Naive B cell (primary cell): ENCODE results near the gene WLS. TPM values are rescaled to one million over a fixed set of nuclear protein-coding genes. Genes with fewer than 3 reads are reported as not detected.
"Not testable (repeated sequence)": the region's sequence is repeated elsewhere in the genome, so short reads cannot be mapped to it uniquely, and the experiment has no call there.

Experiments
- ATAC-seq, 2 donors: fragments of 150-1000 bp; cut with Tn5 transposase; 2 replicates each; pipeline ENCODE4 v1.10.0; 2021; ENCODE audit warnings: low read depth in 2 of 2, mild to moderate bottlenecking in 2 of 2, moderate library complexity in 2 of 2
- DNase-seq: peaks from one replicate; pipeline ENCODE4 v3.0.0; 2022
- H3K27ac Mint-ChIP-seq, 6 donors: one replicate each; pipeline ENCODE4 v1.8.0; 2020 to 2022; ENCODE audit warnings: mild to moderate bottlenecking in 6 of 6, mixed read lengths in 6 of 6, moderate library complexity in 5 of 6, inconsistent platforms in 2 of 6
- H3K27me3 Mint-ChIP-seq, 3 donors: one replicate each; pipeline ENCODE4 v1.8.0; 2021 to 2022; ENCODE audit warnings: mixed read lengths in 3 of 3, mild to moderate bottlenecking in 1 of 3
- H3K36me3 Mint-ChIP-seq, 2 donors: one replicate each; pipeline ENCODE4 v1.8.0; 2020 to 2022; ENCODE audit warnings: mixed read lengths in 2 of 2, inconsistent platforms in 1 of 2, mild to moderate bottlenecking in 1 of 2
- H3K4me1 Mint-ChIP-seq, 3 donors: one replicate each; pipeline ENCODE4 v1.8.0; 2020 to 2022; ENCODE audit warnings: mixed read lengths in 3 of 3, inconsistent platforms in 1 of 3, mild to moderate bottlenecking in 1 of 3, moderate library complexity in 1 of 3
- H3K4me3 Mint-ChIP-seq, 8 donors: one replicate each; pipeline ENCODE4 v1.8.0; 2020 to 2022; ENCODE audit warnings: mild to moderate bottlenecking in 8 of 8, mixed read lengths in 8 of 8, moderate library complexity in 8 of 8, inconsistent platforms in 2 of 8
- H3K9me3 Mint-ChIP-seq, 7 donors: one replicate each; pipeline ENCODE4 v1.8.0; 2020 to 2022; ENCODE audit warnings: mixed read lengths in 7 of 7, mild to moderate bottlenecking in 5 of 7, inconsistent platforms in 2 of 7, moderate library complexity in 1 of 7
- polyA plus RNA-seq, 6 donors: library from polyadenylated mRNA; unstranded; fragments of 300-500 nt; fragmentation: Illumina TruSeq; gene quantifications; one replicate each; pipeline ENCODE4 v1.2.3, GENCODE V29; 2021; ENCODE audit warnings: low read depth in 6 of 6

The WLS gene
- under 1 TPM in 1 of 6 donors, not detected in 5; 0.78 TPM for polyA plus RNA-seq

- DNase-seq (no peak), ATAC-seq (no peak)
- H3K9me3 Mint-ChIP-seq = peaks cover 0 to 8% (median 0%) of the 10 kb centered on the region in 7 donors
- H3K4me1 Mint-ChIP-seq = peaks cover 18 to 24% (median 18%) of the 10 kb centered on the region in 3 donors
- H3K27ac Mint-ChIP-seq = peak within 1 kb of the TSS in 4 of 6 donors; percentile 8 to 49 (median 36)
- peaks cover 51 to 68% (median 65%) of the 10 kb centered on the region in 3 donors for H3K27me3 Mint-ChIP-seq
- H3K36me3 Mint-ChIP-seq = peaks cover 0 to 4% of the 10 kb centered on the region in 2 donors
- H3K4me3 Mint-ChIP-seq = peak within 1 kb of the TSS; percentile 68 to 93 (median 84)
Observed at GRCh38 chr1:68232289-68233148, at the start of gene WLS. TSS of gene WLS (minus strand) at chr1:68232523. CDS start at chr1:68232299, 224 bp downstream.

- no peak overlapping the region for H3K4me3 Mint-ChIP-seq
- H3K9me3 Mint-ChIP-seq = no peaks in the 10 kb centered on the region
Observed at GRCh38 chr1:68280286-68280685, 48.0 kb upstream of the WLS start.

GRCh38 chr1:68279846-68280245, 47.5 kb upstream of the WLS start:
- Mint-ChIP-seq H3K4me3 (no peak overlapping the region), H3K27ac (no peak overlapping the region), H3K36me3 (no peaks in the 10 kb centered on the region), H3K9me3 (no peaks in the 10 kb centered on the region), H3K4me1 (no peaks in the 10 kb centered on the region), H3K27me3 (peaks cover 4 to 10% (median 7%) of the 10 kb centered on the region in 3 donors)
- ATAC-seq = no peak
- no peak for DNase-seq

More at GRCh38 chr1:68280286-68280685, 48.0 kb upstream of the WLS start:
- Mint-ChIP-seq H3K36me3 (no peaks in the 10 kb centered on the region), H3K4me1 (no peaks in the 10 kb centered on the region), H3K27ac (no peak overlapping the region), H3K27me3 (peaks cover 4 to 10% (median 7%) of the 10 kb centered on the region in 3 donors)
- no peak for ATAC-seq
- DNase-seq = no peak

- Mint-ChIP-seq H3K27ac (peak overlapping the region in 1 of 6 donors; percentile 15), H3K9me3 (no peaks in the 10 kb centered on the region), H3K4me3 (no peak overlapping the region), H3K4me1 (no peaks in the 10 kb centered on the region), H3K27me3 (peaks cover 4 to 19% (median 7%) of the 10 kb centered on the region in 3 donors), H3K36me3 (no peaks in the 10 kb centered on the region)
- no peak for ATAC-seq
- DNase-seq = no peak
Observed at GRCh38 chr1:68278221-68278620, 45.9 kb upstream of the WLS start.

GRCh38 chr1:68276448-68276847, 44.1 kb upstream of the WLS start:
- peaks cover 0 to 9% (median 4%) of the 10 kb centered on the region in 3 donors for H3K27me3 Mint-ChIP-seq
- no peaks in the 10 kb centered on the region for H3K36me3 Mint-ChIP-seq
- H3K9me3 Mint-ChIP-seq = peaks cover 0 to 5% (median 0%) of the 10 kb centered on the region in 7 donors
- H3K4me1 Mint-ChIP-seq = no peaks in the 10 kb centered on the region
- ATAC-seq = no peak
- no peak for DNase-seq
- H3K27ac Mint-ChIP-seq = no peak overlapping the region
- no peak overlapping the region for H3K4me3 Mint-ChIP-seq

- H3K4me1 Mint-ChIP-seq = no peaks in the 10 kb centered on the region
- no peak overlapping the region for H3K27ac Mint-ChIP-seq
- DNase-seq (no peak), ATAC-seq (no peak)
- H3K27me3 Mint-ChIP-seq = peaks cover 0 to 9% (median 0%) of the 10 kb centered on the region in 3 donors
- peaks cover 0 to 5% (median 0%) of the 10 kb centered on the region in 7 donors for H3K9me3 Mint-ChIP-seq
- no peak overlapping the region for H3K4me3 Mint-ChIP-seq
- no peaks in the 10 kb centered on the region for H3K36me3 Mint-ChIP-seq
Observed at GRCh38 chr1:68273530-68273929, 41.2 kb upstream of the WLS start.

- no peak for DNase-seq
- H3K36me3 Mint-ChIP-seq = no peaks in the 10 kb centered on the region
- H3K9me3 Mint-ChIP-seq = peaks cover 0 to 5% (median 0%) of the 10 kb centered on the region in 7 donors
- no peak overlapping the region for H3K27ac Mint-ChIP-seq
- H3K4me1 Mint-ChIP-seq = no peaks in the 10 kb centered on the region
- H3K4me3 Mint-ChIP-seq = no peak overlapping the region
- ATAC-seq = no peak
- H3K27me3 Mint-ChIP-seq = peaks cover 0 to 9% (median 0%) of the 10 kb centered on the region in 3 donors
Observed at GRCh38 chr1:68271596-68271995, 39.3 kb upstream of the WLS start.

GRCh38 chr1:68270951-68271350, 38.6 kb upstream of the WLS start:
- peaks cover 0 to 9% (median 0%) of the 10 kb centered on the region in 3 donors for H3K27me3 Mint-ChIP-seq
- no peak overlapping the region for H3K27ac Mint-ChIP-seq
- no peak overlapping the region for H3K4me3 Mint-ChIP-seq
- DNase-seq = no peak
- H3K9me3 Mint-ChIP-seq = peaks cover 0 to 5% (median 0%) of the 10 kb centered on the region in 7 donors
- ATAC-seq = no peak
- no peaks in the 10 kb centered on the region for H3K36me3 Mint-ChIP-seq
- H3K4me1 Mint-ChIP-seq = no peaks in the 10 kb centered on the region

- Mint-ChIP-seq H3K27ac (no peak overlapping the region), H3K27me3 (peaks cover 0 to 9% (median 0%) of the 10 kb centered on the region in 3 donors), H3K4me3 (no peak overlapping the region), H3K9me3 (peaks cover 0 to 5% (median 0%) of the 10 kb centered on the region in 7 donors), H3K36me3 (no peaks in the 10 kb centered on the region), H3K4me1 (no peaks in the 10 kb centered on the region)
- no peak for DNase-seq
- ATAC-seq = no peak
Observed at GRCh38 chr1:68269637-68270430, 37.5 kb upstream of the WLS start.

GRCh38 chr1:68268896-68269483, 36.7 kb upstream of the WLS start:
- H3K9me3 Mint-ChIP-seq = peaks cover 0 to 5% (median 0%) of the 10 kb centered on the region in 7 donors
- H3K27me3 Mint-ChIP-seq = peaks cover 0 to 2% (median 1%) of the 10 kb centered on the region in 3 donors
- no peak for DNase-seq
- no peak for ATAC-seq
- H3K4me3 Mint-ChIP-seq = no peak overlapping the region
- no peaks in the 10 kb centered on the region for H3K36me3 Mint-ChIP-seq
- no peaks in the 10 kb centered on the region for H3K4me1 Mint-ChIP-seq
- no peak overlapping the region for H3K27ac Mint-ChIP-seq

- not testable (repeated sequence) for H3K9me3 Mint-ChIP-seq, H3K4me3 Mint-ChIP-seq, H3K27ac Mint-ChIP-seq, H3K4me1 Mint-ChIP-seq, H3K36me3 Mint-ChIP-seq, ATAC-seq, H3K27me3 Mint-ChIP-seq, DNase-seq
Observed at GRCh38 chr1:68256824-68257223, 24.5 kb upstream of the WLS start.

- Mint-ChIP-seq H3K36me3 (no peaks in the 10 kb centered on the region), H3K4me3 (no peak overlapping the region), H3K27me3 (peaks cover 0 to 8% (median 0%) of the 10 kb centered on the region in 3 donors), H3K9me3 (peaks cover 0 to 11% (median 7%) of the 10 kb centered on the region in 7 donors), H3K27ac (no peak overlapping the region), H3K4me1 (no peaks in the 10 kb centered on the region)
- DNase-seq (no peak), ATAC-seq (no peak)
Observed at GRCh38 chr1:68255301-68255700, 23.0 kb upstream of the WLS start.

GRCh38 chr1:68254667-68255226, 22.4 kb upstream of the WLS start:
- H3K9me3 Mint-ChIP-seq = peaks cover 0 to 15% (median 11%) of the 10 kb centered on the region in 7 donors
- no peaks in the 10 kb centered on the region for H3K36me3 Mint-ChIP-seq
- ATAC-seq = no peak
- H3K27ac Mint-ChIP-seq = no peak overlapping the region
- no peak for DNase-seq
- H3K27me3 Mint-ChIP-seq = peaks cover 0 to 8% (median 0%) of the 10 kb centered on the region in 3 donors
- no peak overlapping the region for H3K4me3 Mint-ChIP-seq
- no peaks in the 10 kb centered on the region for H3K4me1 Mint-ChIP-seq
